Activated naive CD4-positive, alpha-beta T cell treated with anti-CD3 and anti-CD28 coated beads for 36 hours (primary cell): ENCODE measurements around the gene EIF3L. TPM values are rescaled to one million over a fixed set of nuclear protein-coding genes. Genes with fewer than 3 reads are reported as not detected.

Source experiments
- CTCF ChIA-PET: fragments of 350-600 bp; sonication (Branson Sonifier 250); formaldehyde crosslinking; loops from one replicate; lab custom pipeline; 2021; ENCODE audit warnings: antibody characterized with exemption; lab: Charles Lee
- DNase-seq: peaks from one replicate; pipeline ENCODE4 v3.0.0-alpha.2; 2020
- H3K27ac Mint-ChIP-seq: one replicate; pipeline ENCODE4 v1.8.0; 2021; ENCODE audit warnings: mild to moderate bottlenecking, mixed read lengths
- H3K27me3 Mint-ChIP-seq: one replicate; pipeline ENCODE4 v1.8.0; 2021; ENCODE audit warnings: low read depth, mixed read lengths
- H3K36me3 Mint-ChIP-seq: one replicate; pipeline ENCODE4 v1.8.0; 2021; ENCODE audit warnings: low read depth, mixed read lengths
- H3K4me1 Mint-ChIP-seq: one replicate; pipeline ENCODE4 v1.8.0; 2021; ENCODE audit warnings: low read depth, mixed read lengths
- H3K4me3 Mint-ChIP-seq: one replicate; pipeline ENCODE4 v1.8.0; 2021; ENCODE audit warnings: mild to moderate bottlenecking, moderate library complexity, mixed read lengths
- H3K9me3 Mint-ChIP-seq: one replicate; pipeline ENCODE4 v1.8.0; 2021; ENCODE audit warnings: mixed read lengths
- intact Hi-C: fragments of 100-400 bp; cut with micrococcal nuclease; formaldehyde crosslinking; loops from one replicate; pipeline ENCODE4 v1.15.1; 2023
- total RNA-seq, 2 experiments: library from RNA; stranded (reverse); gene quantifications; one replicate each; pipeline ENCODE4 v1.2.3, GENCODE V29; 2021

Gene EIF3L
- total RNA-seq, 2 experiments from 2014 or later = 776 to 797 TPM

GRCh38 chr22:37912171-37912570 is 63.0 kb downstream of the EIF3L start:
- CTCF ChIA-PET = no interaction called here
- no peak overlapping the region for H3K4me3 Mint-ChIP-seq
- H3K36me3 Mint-ChIP-seq = peaks cover 2% of the 10 kb centered on the region
- intact Hi-C loops = no loop called here
- no peaks in the 10 kb centered on the region for H3K9me3 Mint-ChIP-seq
- peaks cover 31% of the 10 kb centered on the region for H3K4me1 Mint-ChIP-seq
- H3K27me3 Mint-ChIP-seq = no peaks in the 10 kb centered on the region
- DNase-seq = peak; percentile 71
- H3K27ac Mint-ChIP-seq = peak overlapping the region; percentile 13

DNA sequence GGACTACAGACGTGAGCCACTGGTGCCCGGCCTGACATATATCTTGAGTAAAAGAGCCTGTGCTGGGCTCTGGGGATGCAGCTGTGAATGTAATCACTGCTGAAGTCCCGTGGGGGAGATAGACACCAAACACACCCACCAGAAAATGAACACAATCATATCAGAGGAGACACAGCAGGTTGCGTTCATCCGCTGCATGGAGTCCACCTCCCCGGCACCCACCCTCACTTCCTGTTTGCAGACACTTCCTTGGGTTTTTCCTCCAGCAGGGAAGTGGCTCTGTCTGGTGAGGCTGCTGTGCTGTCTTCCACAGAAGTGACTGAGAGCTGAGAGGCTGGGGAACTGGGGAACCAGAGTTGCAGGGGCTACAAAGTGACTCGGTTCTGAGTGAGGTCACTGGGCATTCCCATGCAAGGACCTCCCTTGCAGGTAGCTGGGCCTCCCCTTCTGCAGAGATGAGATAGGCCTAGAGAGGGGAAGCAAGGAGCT is 64.1 kb downstream of the EIF3L start:
- DNase-seq = peak; percentile 17
- Mint-ChIP-seq H3K36me3 (peaks cover 2% of the 10 kb centered on the region), H3K27ac (peak overlapping the region; percentile 7), H3K4me1 (peaks cover 23% of the 10 kb centered on the region), H3K9me3 (no peaks in the 10 kb centered on the region), H3K4me3 (no peak overlapping the region), H3K27me3 (no peaks in the 10 kb centered on the region)
- intact Hi-C loops = no loop called here
- CTCF ChIA-PET = no interaction called here

DNA sequence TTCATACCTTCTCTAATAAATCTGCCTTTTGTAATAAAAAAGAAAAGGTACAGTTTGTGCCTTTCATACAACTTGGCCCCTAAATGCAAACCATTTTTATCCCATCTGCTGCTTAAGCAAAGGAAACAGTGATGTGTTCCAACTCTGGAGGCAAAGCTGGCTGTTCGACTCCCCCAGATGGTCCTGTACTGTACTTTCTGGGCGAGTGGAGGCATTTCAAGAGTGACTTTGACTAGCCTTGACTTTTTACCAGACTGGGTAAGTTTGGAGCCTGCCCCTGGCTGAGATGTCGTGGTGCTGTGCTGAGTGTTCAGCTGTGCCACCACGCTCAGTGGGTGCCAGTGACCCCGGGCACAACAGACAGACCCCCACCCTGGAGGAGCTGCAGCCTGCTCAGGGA is 67.1 kb downstream of the EIF3L start:
- CTCF ChIA-PET = interaction anchor here (2.4 kb wide), 1 partner anchor 18 kb away, joined by 9 read pairs; no protein-coding TSS in a partner anchor
- intact Hi-C loops = no loop called here
- Mint-ChIP-seq H3K36me3 (peaks cover 5% of the 10 kb centered on the region), H3K4me3 (no peak overlapping the region), H3K27ac (no peak overlapping the region), H3K27me3 (no peaks in the 10 kb centered on the region), H3K4me1 (peaks cover 17% of the 10 kb centered on the region), H3K9me3 (no peaks in the 10 kb centered on the region)
- no peak for DNase-seq

DNA sequence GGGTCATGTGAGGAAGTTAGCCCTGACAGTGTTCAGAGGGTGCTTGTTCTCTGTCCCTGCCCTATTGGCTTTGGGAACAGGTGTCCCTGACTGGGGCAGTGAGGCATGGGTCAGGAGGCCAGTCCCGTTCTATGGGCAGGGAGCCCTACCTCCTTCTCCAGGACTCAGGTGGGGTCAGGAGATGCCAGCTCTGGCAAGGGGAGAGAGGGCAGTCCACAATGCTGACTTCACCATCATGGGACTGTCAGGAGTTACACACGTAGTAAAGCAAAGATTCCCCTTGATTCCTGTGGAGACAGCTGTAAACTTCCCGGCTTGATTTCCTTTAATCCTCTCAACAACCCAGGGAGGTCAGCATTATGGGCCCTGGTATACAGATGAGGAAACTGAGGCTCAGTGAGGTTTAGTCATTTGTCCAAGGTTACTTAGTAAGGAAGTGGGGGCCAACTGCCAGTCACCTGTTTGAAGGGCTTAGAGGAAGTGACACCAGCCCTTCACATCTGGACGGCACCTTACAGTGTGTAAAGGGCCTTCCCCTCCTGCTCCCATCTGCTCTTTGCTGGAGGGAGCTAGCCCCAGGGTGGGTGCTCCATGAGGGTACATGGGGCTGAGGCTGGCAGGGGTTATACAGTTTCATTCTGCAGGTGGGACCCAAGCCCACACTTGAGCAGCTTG is 68.8 kb downstream of the EIF3L start:
- intact Hi-C loops = no loop called here
- CTCF ChIA-PET = interaction anchor here (1.1 to 1.6 kb wide), 2 partner anchors 14 to 16 kb away, joined by 3 to 5 read pairs; no protein-coding TSS in a partner anchor
- no peaks in the 10 kb centered on the region for H3K9me3 Mint-ChIP-seq
- H3K4me3 Mint-ChIP-seq = no peak overlapping the region
- H3K27ac Mint-ChIP-seq = no peak overlapping the region
- peaks cover 6% of the 10 kb centered on the region for H3K4me1 Mint-ChIP-seq
- DNase-seq = no peak
- no peaks in the 10 kb centered on the region for H3K27me3 Mint-ChIP-seq
- peaks cover 5% of the 10 kb centered on the region for H3K36me3 Mint-ChIP-seq

- intact Hi-C loops = no loop called here
- no peak overlapping the region for H3K27ac Mint-ChIP-seq
- H3K27me3 Mint-ChIP-seq = no peaks in the 10 kb centered on the region
- H3K4me3 Mint-ChIP-seq = no peak overlapping the region
- no peaks in the 10 kb centered on the region for H3K9me3 Mint-ChIP-seq
- DNase-seq = no peak
- H3K4me1 Mint-ChIP-seq = peaks cover 6% of the 10 kb centered on the region
- CTCF ChIA-PET = interaction anchor here (1.1 to 1.6 kb wide), 2 partner anchors 13 to 15 kb away, joined by 3 to 5 read pairs; no protein-coding TSS in a partner anchor
- H3K36me3 Mint-ChIP-seq = peaks cover 5% of the 10 kb centered on the region
These were observed 69.5 kb downstream of the EIF3L start for GRCh38 chr22:37918580-37919270.

- CTCF ChIA-PET = interaction anchor here (0.7 to 1.9 kb wide), 2 partner anchors 14 to 840 kb away, joined by 4 to 5 read pairs; no protein-coding TSS in a partner anchor
- Mint-ChIP-seq H3K4me1 (peaks cover 6% of the 10 kb centered on the region), H3K9me3 (no peaks in the 10 kb centered on the region), H3K36me3 (peaks cover 5% of the 10 kb centered on the region), H3K27ac (peak overlapping the region; percentile 78), H3K27me3 (no peaks in the 10 kb centered on the region), H3K4me3 (peak overlapping the region; percentile 18)
- DNase-seq = no peak
- intact Hi-C loops = loop anchor here (2.0 kb wide), 1 partner anchor 13 kb away; the partner anchor contains the start of gene MICALL1
These were observed 70.9 kb downstream of the EIF3L start for GRCh38 chr22:37920126-37920525.

- Mint-ChIP-seq H3K4me1 (peaks cover 6% of the 10 kb centered on the region), H3K4me3 (no peak overlapping the region), H3K9me3 (no peaks in the 10 kb centered on the region), H3K36me3 (peaks cover 3% of the 10 kb centered on the region), H3K27me3 (no peaks in the 10 kb centered on the region), H3K27ac (no peak overlapping the region)
- intact Hi-C loops = no loop called here
- no peak for DNase-seq
- CTCF ChIA-PET = no interaction called here
These were observed 73.0 kb downstream of the EIF3L start for GRCh38 chr22:37922191-37922590.

DNA sequence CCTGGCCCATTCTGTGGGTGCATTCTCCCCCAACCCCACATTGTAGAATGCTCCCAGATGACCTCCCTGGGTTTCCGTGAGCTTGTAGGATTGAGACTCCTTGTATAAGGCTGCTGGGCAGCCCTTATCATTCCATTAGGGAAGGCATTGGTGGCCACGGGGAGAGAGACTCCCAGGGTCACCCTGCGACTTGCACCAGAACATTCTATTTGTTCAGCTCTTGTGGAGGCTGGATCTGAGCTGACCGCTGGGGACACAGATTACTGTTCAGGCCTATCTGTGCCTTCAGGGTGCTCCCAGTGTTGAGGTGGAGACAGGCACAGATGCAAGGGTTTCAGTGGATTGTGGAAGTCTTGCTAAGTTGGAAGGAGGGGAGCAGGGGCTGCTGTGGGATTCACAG is 74.7 kb downstream of the EIF3L start:
- Mint-ChIP-seq H3K27me3 (no peaks in the 10 kb centered on the region), H3K9me3 (no peaks in the 10 kb centered on the region), H3K27ac (no peak overlapping the region), H3K4me3 (no peak overlapping the region), H3K36me3 (peaks cover 3% of the 10 kb centered on the region), H3K4me1 (peaks cover 6% of the 10 kb centered on the region)
- intact Hi-C loops = no loop called here
- no peak for DNase-seq
- CTCF ChIA-PET = interaction anchor here (0.8 to 1.4 kb wide), 2 partner anchors 10 to 60 kb away, joined by 3 read pairs; no protein-coding TSS in a partner anchor

GRCh38 chr22:37924386-37925065 is 75.3 kb downstream of the EIF3L start:
- Mint-ChIP-seq H3K4me3 (no peak overlapping the region), H3K36me3 (peaks cover 3% of the 10 kb centered on the region), H3K9me3 (no peaks in the 10 kb centered on the region), H3K4me1 (peaks cover 6% of the 10 kb centered on the region), H3K27ac (no peak overlapping the region), H3K27me3 (no peaks in the 10 kb centered on the region)
- CTCF ChIA-PET = interaction anchor here (0.7 to 1.4 kb wide), 3 partner anchors 10 to 61 kb away, joined by 3 read pairs; no protein-coding TSS in a partner anchor
- DNase-seq = no peak
- intact Hi-C loops = loop anchor here (1.0 kb wide), 1 partner anchor 13 kb away; no protein-coding TSS in a partner anchor

DNA sequence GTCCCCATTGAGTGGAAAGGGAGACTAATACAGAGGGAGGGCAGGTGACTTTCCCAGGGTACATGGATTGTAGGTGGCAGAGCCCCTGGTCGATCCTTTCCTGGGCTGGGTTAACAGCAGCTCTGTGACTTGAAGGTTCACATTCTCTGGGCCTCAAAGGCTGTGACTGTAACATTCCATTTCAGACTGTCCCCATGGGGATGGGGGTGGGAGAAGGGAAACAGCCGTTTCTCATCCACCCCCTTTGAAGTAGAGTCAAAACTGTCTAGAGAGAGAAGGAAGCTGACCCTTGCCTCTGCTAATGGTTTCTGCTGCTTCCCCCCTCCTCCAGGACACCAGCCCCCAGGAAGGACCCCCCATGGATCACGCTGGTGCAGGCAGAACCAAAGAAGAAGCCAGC is 76.1 kb downstream of the EIF3L start:
- intact Hi-C loops = loop anchor here (1.0 kb wide), 1 partner anchor 14 kb away; no protein-coding TSS in a partner anchor
- H3K9me3 Mint-ChIP-seq = no peaks in the 10 kb centered on the region
- CTCF ChIA-PET = interaction anchor here (0.7 kb wide), 1 partner anchor 29 kb away, joined by 3 read pairs; no protein-coding TSS in a partner anchor
- no peak overlapping the region for H3K4me3 Mint-ChIP-seq
- no peaks in the 10 kb centered on the region for H3K27me3 Mint-ChIP-seq
- no peak for DNase-seq
- peaks cover under 1% of the 10 kb centered on the region for H3K4me1 Mint-ChIP-seq
- no peaks in the 10 kb centered on the region for H3K36me3 Mint-ChIP-seq
- H3K27ac Mint-ChIP-seq = no peak overlapping the region

GRCh38 chr22:37925767-37926166 is 76.5 kb downstream of the EIF3L start:
- CTCF ChIA-PET = interaction anchor here (1.6 kb wide), 1 partner anchor 40 kb away, joined by 3 read pairs; no protein-coding TSS in a partner anchor
- no peaks in the 10 kb centered on the region for H3K27me3 Mint-ChIP-seq
- H3K4me3 Mint-ChIP-seq = no peak overlapping the region
- no peak for DNase-seq
- no peak overlapping the region for H3K27ac Mint-ChIP-seq
- H3K36me3 Mint-ChIP-seq = no peaks in the 10 kb centered on the region
- H3K9me3 Mint-ChIP-seq = no peaks in the 10 kb centered on the region
- intact Hi-C loops = loop anchor here (1.0 kb wide), 1 partner anchor 14 kb away; no protein-coding TSS in a partner anchor
- H3K4me1 Mint-ChIP-seq = no peaks in the 10 kb centered on the region

GRCh38 chr22:37926358-37926757 is 77.1 kb downstream of the EIF3L start:
- Mint-ChIP-seq H3K9me3 (no peaks in the 10 kb centered on the region), H3K4me3 (no peak overlapping the region), H3K4me1 (no peaks in the 10 kb centered on the region), H3K27ac (no peak overlapping the region), H3K36me3 (no peaks in the 10 kb centered on the region), H3K27me3 (no peaks in the 10 kb centered on the region)
- intact Hi-C loops = no loop called here
- no peak for DNase-seq
- CTCF ChIA-PET = interaction anchor here (1.6 to 3.0 kb wide), 2 partner anchors 39 to 109 kb away, joined by 3 to 7 read pairs; no protein-coding TSS in a partner anchor
